HEK293T (cell line): ENCODE measurements around the gene UTF1.

Source experiments
- CTCF ChIA-PET: fragments of 350-600 bp; formaldehyde crosslinking; extraction: SDS; loops from one replicate; lab custom pipeline; 2021; ENCODE audit warnings: antibody characterized with exemption, inconsistent platforms; lab: Yijun Ruan, JAX
- POLR2A ChIA-PET: fragments of 350-600 bp; formaldehyde crosslinking; extraction: SDS; loops from one replicate; lab custom pipeline; 2020; ENCODE audit warnings: antibody characterized with exemption, inconsistent platforms; lab: Yijun Ruan, JAX
- DNase-seq: peaks from one replicate; pipeline ENCODE4 v3.0.0; 2012; ENCODE audit warnings: mixed read lengths; ENCODE audit errors: extremely low spot score
- ARNT ChIP-seq: fragments of 450-650 bp; IDR thresholded peaks from 2 replicates; pipeline ENCODE4 v1.6.1; 2017; ENCODE audit warnings: mild to moderate bottlenecking
- BHLHE40 ChIP-seq: fragments of 450-650 bp; IDR thresholded peaks from 2 replicates; pipeline ENCODE4 v1.6.1; 2016; ENCODE audit warnings: mild to moderate bottlenecking, moderate library complexity, borderline replicate concordance
- CTBP1 ChIP-seq: fragments of 450-650 bp; IDR thresholded peaks from 2 replicates; pipeline ENCODE4 v1.6.1; 2016; ENCODE audit warnings: borderline replicate concordance
- ELF4 ChIP-seq: fragments of 450-650 bp; IDR thresholded peaks from 2 replicates; pipeline ENCODE4 v1.6.1; 2017; ENCODE audit warnings: antibody characterized with exemption
- FOXA1 ChIP-seq: fragments of 450-650 bp; IDR thresholded peaks from 2 replicates; pipeline ENCODE4 v1.6.1; 2016; ENCODE audit warnings: mild to moderate bottlenecking
- FOXK2 ChIP-seq: fragments of 450-650 bp; IDR thresholded peaks from 2 replicates; pipeline ENCODE4 v1.6.1; 2016; ENCODE audit warnings: mild to moderate bottlenecking
- FOXM1 ChIP-seq: fragments of 450-650 bp; IDR thresholded peaks from 2 replicates; pipeline ENCODE4 v1.6.1; 2017; ENCODE audit warnings: mild to moderate bottlenecking, borderline replicate concordance
- HDGF ChIP-seq: fragments of 450-650 bp; IDR thresholded peaks from 2 replicates; pipeline ENCODE4 v1.6.1; 2017; ENCODE audit warnings: antibody characterized with exemption, borderline replicate concordance
- L3MBTL2 ChIP-seq: fragments of 450-650 bp; conservative IDR thresholded peaks from 2 replicates; pipeline ENCODE4 v1.6.1; 2016; ENCODE audit warnings: mild to moderate bottlenecking
- LEF1 ChIP-seq: fragments of 450-650 bp; IDR thresholded peaks from 2 replicates; pipeline ENCODE4 v1.6.1; 2017; ENCODE audit warnings: mild to moderate bottlenecking, borderline replicate concordance
- NFRKB ChIP-seq: fragments of 450-650 bp; IDR thresholded peaks from 2 replicates; pipeline ENCODE4 v1.6.1; 2016; ENCODE audit warnings: mild to moderate bottlenecking, moderate library complexity
- SP1 ChIP-seq: fragments of 450-650 bp; IDR thresholded peaks from 2 replicates; pipeline ENCODE4 v1.6.1; 2017
- SUZ12 ChIP-seq: fragments of 450-650 bp; IDR thresholded peaks from 2 replicates; pipeline ENCODE4 v1.6.1; 2016; ENCODE audit warnings: mild to moderate bottlenecking
- TARDBP ChIP-seq: fragments of 450-650 bp; IDR thresholded peaks from 2 replicates; pipeline ENCODE4 v1.6.1; 2016
- ZNF384 ChIP-seq: fragments of 450-650 bp; IDR thresholded peaks from 2 replicates; pipeline ENCODE4 v1.6.1; 2016
- TF ChIP-seq, protein P1 (sequence below): fragments of 450-650 bp; IDR thresholded peaks from 2 replicates; pipeline ENCODE4 v1.6.1; 2016

UTF1 gene

DNA sequence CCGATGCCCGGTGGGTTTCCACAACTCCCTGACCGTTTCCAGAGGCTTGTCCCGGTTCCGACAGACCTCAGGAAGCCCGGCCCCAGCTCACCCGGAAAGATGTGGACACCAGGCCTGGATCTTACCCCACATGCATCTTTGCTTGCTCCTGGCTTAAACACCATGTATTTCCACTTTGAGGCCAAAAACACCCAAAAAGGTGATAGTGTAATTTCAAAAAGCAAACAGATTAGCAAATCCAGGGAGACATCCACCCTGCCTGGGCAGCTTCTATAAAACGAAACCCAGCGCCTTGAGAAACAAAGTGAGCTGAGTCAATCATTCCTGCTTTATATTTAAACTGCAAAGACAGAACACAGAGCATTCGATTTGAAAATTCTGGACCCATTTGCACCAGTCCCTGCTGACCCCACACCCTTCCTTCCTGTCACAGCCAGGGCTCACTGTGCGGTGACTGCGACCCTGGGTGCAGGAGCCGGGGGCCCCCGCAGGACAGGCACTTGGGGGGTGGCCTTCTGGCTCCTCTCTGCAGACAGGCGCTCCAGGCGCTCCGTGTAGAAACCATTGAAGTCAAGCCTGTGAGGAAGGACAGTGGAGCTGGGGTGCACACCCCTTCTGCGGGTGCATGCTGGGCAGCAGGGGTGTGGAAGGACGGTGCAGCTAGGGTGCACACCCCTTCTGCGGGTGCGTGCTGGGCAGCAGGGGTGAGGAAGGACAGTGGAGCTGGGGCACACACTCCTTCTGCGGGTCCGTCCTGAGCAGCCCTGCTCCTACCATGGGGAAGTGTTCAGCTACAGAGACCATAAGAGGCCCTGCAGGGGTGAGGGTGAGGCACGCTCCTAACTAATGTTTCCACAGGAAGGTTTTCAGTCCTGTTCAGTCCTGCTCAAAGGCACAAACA lies 49.6 kb downstream of the UTF1 start:
- no peak for DNase-seq
- POLR2A ChIA-PET = no interaction called here

GRCh38 chr10:133280391-133281059 lies 50.5 kb downstream of the UTF1 start:
- DNase-seq = no peak
- CTCF ChIA-PET = no interaction called here
- POLR2A ChIA-PET = no interaction called here

More for the DNA sequence above, 49.6 kb downstream of the UTF1 start:
- no peak for TF ChIP-seq FOXK2
- TF ChIP-seq BHLHE40 = no peak
- TF ChIP-seq FOXM1 = no peak
- TF ChIP-seq, protein P1, sequence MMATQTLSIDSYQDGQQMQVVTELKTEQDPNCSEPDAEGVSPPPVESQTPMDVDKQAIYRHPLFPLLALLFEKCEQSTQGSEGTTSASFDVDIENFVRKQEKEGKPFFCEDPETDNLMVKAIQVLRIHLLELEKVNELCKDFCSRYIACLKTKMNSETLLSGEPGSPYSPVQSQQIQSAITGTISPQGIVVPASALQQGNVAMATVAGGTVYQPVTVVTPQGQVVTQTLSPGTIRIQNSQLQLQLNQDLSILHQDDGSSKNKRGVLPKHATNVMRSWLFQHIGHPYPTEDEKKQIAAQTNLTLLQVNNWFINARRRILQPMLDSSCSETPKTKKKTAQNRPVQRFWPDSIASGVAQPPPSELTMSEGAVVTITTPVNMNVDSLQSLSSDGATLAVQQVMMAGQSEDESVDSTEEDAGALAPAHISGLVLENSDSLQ = no peak
- TF ChIP-seq LEF1 = no peak
- TF ChIP-seq ZNF384 = no peak
- TF ChIP-seq HDGF = no peak
- no peak for TF ChIP-seq SP1
- TF ChIP-seq ELF4 = no peak
- no peak for TF ChIP-seq NFRKB
- no peak for TF ChIP-seq CTBP1
- no peak for TF ChIP-seq TARDBP
- TF ChIP-seq ARNT = no peak
- no peak for TF ChIP-seq FOXA1
- no peak for TF ChIP-seq L3MBTL2
- no peak for TF ChIP-seq SUZ12
- CTCF ChIA-PET = no interaction called here

GRCh38 chr10:133281084-133281483 lies 51.1 kb downstream of the UTF1 start:
- TF ChIP-seq HDGF (no peak), FOXK2 (no peak), TARDBP (no peak), FOXM1 (no peak), LEF1 (no peak), BHLHE40 (no peak), ELF4 (no peak), FOXA1 (no peak), L3MBTL2 (no peak), NFRKB (no peak), ARNT (no peak), ZNF384 (no peak)
- TF ChIP-seq, protein P1 = no peak
- ChIA-PET CTCF (no interaction called here), POLR2A (no interaction called here)
- DNase-seq = no peak

More at GRCh38 chr10:133280391-133281059, 50.5 kb downstream of the UTF1 start:
- no peak for TF ChIP-seq TARDBP
- no peak for TF ChIP-seq CTBP1
- TF ChIP-seq ARNT = no peak
- no peak for TF ChIP-seq FOXA1
- TF ChIP-seq, protein P1 = no peak
- TF ChIP-seq FOXM1 = no peak
- TF ChIP-seq SUZ12 = no peak
- TF ChIP-seq FOXK2 = no peak
- no peak for TF ChIP-seq HDGF
- TF ChIP-seq BHLHE40 = no peak
- TF ChIP-seq LEF1 = no peak
